Measurements from ENCODE around the gene RAB40C. TPM values are rescaled to one million over a fixed set of nuclear protein-coding genes. Genes with fewer than 3 reads are reported as not detected.

The RAB40C gene
- total RNA-seq, 3 donors from 2014 or later, result 31.2 to 51.0 (median 40.1) TPM

- H3K4me3 ChIP-seq, result no peak overlapping the region
- peaks cover 12% of the 10 kb centered on the region for H3K4me1 ChIP-seq (ENCODE audit: low read depth)
- peak; percentile 76 to 93 (median 90) for DNase-seq
- ATAC-seq, result peak; percentile 80
- H3K9me3 ChIP-seq, result no peaks in the 10 kb centered on the region
- TF ChIP-seq CTCF (IDR thresholded peaks at IDR 0.05), result no peak
- intact Hi-C loops (cut with DNase I, micrococcal nuclease), result no loop called here
- H3K36me3 ChIP-seq (ENCODE audit: low read depth), result peaks cover 3% of the 10 kb centered on the region
Measured at GRCh38 chr16:637081-638018, 47.5 kb downstream of the RAB40C start.

- Histone ChIP-seq H3K4me1 (ENCODE audit: low read depth) (peaks cover 16% of the 10 kb centered on the region), H3K4me3 (no peak overlapping the region), H3K9me3 (no peaks in the 10 kb centered on the region), H3K36me3 (ENCODE audit: low read depth) (peaks cover 3% of the 10 kb centered on the region)
- TF ChIP-seq CTCF (IDR thresholded peaks at IDR 0.05), result no peak
- no peak for ATAC-seq
- DNase-seq, result peak in 1 of 3 donors; percentile 70
- intact Hi-C loops (cut with DNase I, micrococcal nuclease), result no loop called here
Measured at GRCh38 chr16:638034-638543, 48.2 kb downstream of the RAB40C start.

- no peak overlapping the region for H3K4me3 ChIP-seq
- TF ChIP-seq CTCF (IDR thresholded peaks at IDR 0.05), result no peak
- intact Hi-C loops (cut with DNase I, micrococcal nuclease), result no loop called here
- ATAC-seq (no peak), DNase-seq (no peak)
- H3K9me3 ChIP-seq, result no peaks in the 10 kb centered on the region
- H3K36me3 ChIP-seq (ENCODE audit: low read depth), result peaks cover 3% of the 10 kb centered on the region
- peaks cover 21% of the 10 kb centered on the region for H3K4me1 ChIP-seq (ENCODE audit: low read depth)
Measured at GRCh38 chr16:638836-639235, 49.0 kb downstream of the RAB40C start.

GRCh38 chr16:640614-641013 lies 50.7 kb downstream of the RAB40C start:
- TF ChIP-seq CTCF (IDR thresholded peaks at IDR 0.05), result no peak
- Histone ChIP-seq H3K9me3 (no peaks in the 10 kb centered on the region), H3K4me3 (no peak overlapping the region), H3K4me1 (ENCODE audit: low read depth) (peaks cover 30% of the 10 kb centered on the region), H3K36me3 (ENCODE audit: low read depth) (peaks cover 3% of the 10 kb centered on the region)
- DNase-seq (no peak), ATAC-seq (no peak)
- intact Hi-C loops (cut with DNase I, micrococcal nuclease), result no loop called here

GRCh38 chr16:641326-642188 lies 51.7 kb downstream of the RAB40C start, which contains the start of gene MCRIP2:
TSS of gene MCRIP2 (plus strand) at chr16:641828. CDS start at chr16:641992, 164 bp downstream.
- peaks cover 39% of the 10 kb centered on the region for H3K4me1 ChIP-seq (ENCODE audit: low read depth)
- peaks cover 3% of the 10 kb centered on the region for H3K36me3 ChIP-seq (ENCODE audit: low read depth)
- no peak for TF ChIP-seq CTCF (IDR thresholded peaks at IDR 0.05)
- ATAC-seq (peak; percentile 66), DNase-seq (peak; percentile 92 to 95 (median 93))
- peak within 1 kb of the TSS; percentile 75 for H3K4me3 ChIP-seq
- H3K9me3 ChIP-seq, result no peaks in the 10 kb centered on the region
- intact Hi-C loops (cut with DNase I, micrococcal nuclease), result no loop called here
